ENCODE results near the gene NCOR1.

NCOR1 gene

DNA sequence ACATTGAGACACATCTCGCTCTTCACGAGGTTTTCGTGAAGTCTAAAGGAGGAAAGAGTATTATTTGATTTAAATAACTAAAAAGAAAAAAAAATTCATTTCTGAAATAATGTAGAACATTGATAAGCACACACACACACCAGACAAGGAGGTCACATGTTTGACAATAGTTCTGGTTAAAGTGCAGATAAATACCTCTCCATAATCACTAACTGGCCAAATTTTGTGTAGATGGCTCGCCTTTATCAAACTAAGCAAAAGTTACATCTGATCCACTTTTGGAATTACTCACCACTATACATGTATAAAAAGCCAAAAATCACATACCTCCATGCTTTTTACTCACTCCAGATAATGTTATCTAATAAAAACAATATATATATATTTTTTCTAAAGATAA, 106.5 kb downstream of the NCOR1 start:
- Histone ChIP-seq H3K36me3 (replicated peaks in 1 of 2; ENCODE audit: control insufficient read depth in 2 of 2, insufficient read depth in 2 of 2, low read length in 2 of 2) (peaks cover 2 to 75% of the 10 kb centered on the region in 2 donors), H3K14ac (ENCODE audit: low read length) (no peak overlapping the region), H3K9ac (ENCODE audit: low read depth, low read length, poor library complexity) (no peak overlapping the region)

GRCh38 chr17:16108386-16108785, 106.9 kb downstream of the NCOR1 start:
- WGBS, 2 donors (ENCODE audit: extremely low coverage in 2 of 2, insufficient read length in 2 of 2, insufficient replicate concordance in 1 of 2) = no CpG with 5 or more reads among the region's 1 CpG
- Histone ChIP-seq H3K4me1 (ENCODE audit: control insufficient read depth in 2 of 2, insufficient read depth in 1 of 2, low read depth in 1 of 2, low read length in 2 of 2) (no peaks in the 10 kb centered on the region), H3K4me2 (ENCODE audit: insufficient read depth, low read length, poor library complexity, severe bottlenecking) (no peak overlapping the region), H3K36me3 (replicated peaks in 1 of 2; ENCODE audit: control insufficient read depth in 2 of 2, insufficient read depth in 2 of 2, low read length in 2 of 2) (peaks cover 3 to 76% of the 10 kb centered on the region in 2 donors), H3K4ac (ENCODE audit: low read length) (no peak overlapping the region), H2BK5ac (ENCODE audit: low read length) (no peak overlapping the region), H2BK15ac (ENCODE audit: low read length) (no peak overlapping the region), H3K4me3 (ENCODE audit: low read length in 2 of 2) (no peak overlapping the region), H2AK5ac (ENCODE audit: low read depth, low read length) (no peak overlapping the region), H2BK120ac (ENCODE audit: low read depth, low read length) (no peak overlapping the region), H2BK12ac (ENCODE audit: low read length) (no peak overlapping the region), H3K79me1 (ENCODE audit: low read depth, low read length) (peaks cover 2% of the 10 kb centered on the region), H3K27me3 (ENCODE audit: control insufficient read depth in 3 of 3, insufficient read depth in 3 of 3, low read depth in 1 of 3, low read length in 3 of 3) (no peaks in the 10 kb centered on the region), H4K91ac (ENCODE audit: low read depth, low read length, poor library complexity) (no peak overlapping the region), H3K18ac (ENCODE audit: low read length) (no peak overlapping the region), H3K9ac (ENCODE audit: low read depth, low read length, poor library complexity) (no peak overlapping the region), H3K9me3 (replicated peaks in 1 of 2; ENCODE audit: control insufficient read depth in 2 of 2, insufficient read depth in 1 of 2, low read depth in 1 of 2, low read length in 2 of 2) (no peaks in the 10 kb centered on the region), H3K23ac (ENCODE audit: low read depth, low read length, poor library complexity) (no peak overlapping the region), H2AFZ (ENCODE audit: low read length) (no peak overlapping the region), H3K27ac (replicated peaks; ENCODE audit: low read length) (no peak overlapping the region), H4K8ac (ENCODE audit: low read depth, low read length) (no peak overlapping the region), H3K14ac (ENCODE audit: low read length) (no peak overlapping the region)
- no peak for DNase-seq (ENCODE audit: low spot score)

More for the DNA sequence above, 106.5 kb downstream of the NCOR1 start:
- H3K18ac ChIP-seq (ENCODE audit: low read length) = no peak overlapping the region
- no peak overlapping the region for H3K23ac ChIP-seq (ENCODE audit: low read depth, low read length, poor library complexity)
- no peak overlapping the region for H2AFZ ChIP-seq (ENCODE audit: low read length)
- H3K4ac ChIP-seq (ENCODE audit: low read length) = no peak overlapping the region
- WGBS, 2 donors (ENCODE audit: extremely low coverage in 2 of 2, insufficient read length in 2 of 2, insufficient replicate concordance in 1 of 2) = no CpG with 5 or more reads among the region's 4 CpGs
- no peak overlapping the region for H3K4me3 ChIP-seq (ENCODE audit: low read length in 2 of 2)
- H3K4me1 ChIP-seq (ENCODE audit: control insufficient read depth in 2 of 2, insufficient read depth in 1 of 2, low read depth in 1 of 2, low read length in 2 of 2) = no peaks in the 10 kb centered on the region
- H4K8ac ChIP-seq (ENCODE audit: low read depth, low read length) = no peak overlapping the region
- H3K79me1 ChIP-seq (ENCODE audit: low read depth, low read length) = peaks cover 2% of the 10 kb centered on the region
- no peak overlapping the region for H3K27ac ChIP-seq (replicated peaks; ENCODE audit: low read length)
- no peaks in the 10 kb centered on the region for H3K27me3 ChIP-seq (ENCODE audit: control insufficient read depth in 3 of 3, insufficient read depth in 3 of 3, low read depth in 1 of 3, low read length in 3 of 3)
- H2BK15ac ChIP-seq (ENCODE audit: low read length) = no peak overlapping the region
- no peak overlapping the region for H2BK12ac ChIP-seq (ENCODE audit: low read length)
- DNase-seq (ENCODE audit: low spot score) = no peak
- no peak overlapping the region for H4K91ac ChIP-seq (ENCODE audit: low read depth, low read length, poor library complexity)
- no peak overlapping the region for H2BK5ac ChIP-seq (ENCODE audit: low read length)
- no peaks in the 10 kb centered on the region for H3K9me3 ChIP-seq (replicated peaks in 1 of 2; ENCODE audit: control insufficient read depth in 2 of 2, insufficient read depth in 1 of 2, low read depth in 1 of 2, low read length in 2 of 2)
- no peak overlapping the region for H3K4me2 ChIP-seq (ENCODE audit: insufficient read depth, low read length, poor library complexity, severe bottlenecking)
- H2BK120ac ChIP-seq (ENCODE audit: low read depth, low read length) = no peak overlapping the region
- H2AK5ac ChIP-seq (ENCODE audit: low read depth, low read length) = no peak overlapping the region

- H2BK5ac ChIP-seq (ENCODE audit: low read length) = no peak overlapping the region
- H3K4me1 ChIP-seq (ENCODE audit: control insufficient read depth in 2 of 2, insufficient read depth in 1 of 2, low read depth in 1 of 2, low read length in 2 of 2) = no peaks in the 10 kb centered on the region
- no peaks in the 10 kb centered on the region for H3K27me3 ChIP-seq (ENCODE audit: control insufficient read depth in 3 of 3, insufficient read depth in 3 of 3, low read depth in 1 of 3, low read length in 3 of 3)
- H4K91ac ChIP-seq (ENCODE audit: low read depth, low read length, poor library complexity) = no peak overlapping the region
- H3K4me3 ChIP-seq (ENCODE audit: low read length in 2 of 2) = no peak overlapping the region
- H3K36me3 ChIP-seq (replicated peaks in 1 of 2; ENCODE audit: control insufficient read depth in 2 of 2, insufficient read depth in 2 of 2, low read length in 2 of 2) = peaks cover 4 to 80% of the 10 kb centered on the region in 2 donors
- no peaks in the 10 kb centered on the region for H3K9me3 ChIP-seq (replicated peaks in 1 of 2; ENCODE audit: control insufficient read depth in 2 of 2, insufficient read depth in 1 of 2, low read depth in 1 of 2, low read length in 2 of 2)
- no peak overlapping the region for H3K4me2 ChIP-seq (ENCODE audit: insufficient read depth, low read length, poor library complexity, severe bottlenecking)
- no peak overlapping the region for H3K4ac ChIP-seq (ENCODE audit: low read length)
- H3K9ac ChIP-seq (ENCODE audit: low read depth, low read length, poor library complexity) = no peak overlapping the region
- no CpG with 5 or more reads among the region's 8 CpGs for whole genome bisulfite sequencing, 2 donors (ENCODE audit: extremely low coverage in 2 of 2, insufficient read length in 2 of 2, insufficient replicate concordance in 1 of 2)
- no peak for DNase-seq (ENCODE audit: low spot score)
- no peak overlapping the region for H2AFZ ChIP-seq (ENCODE audit: low read length)
- no peak overlapping the region for H3K23ac ChIP-seq (ENCODE audit: low read depth, low read length, poor library complexity)
- no peak overlapping the region for H3K14ac ChIP-seq (ENCODE audit: low read length)
- no peak overlapping the region for H4K8ac ChIP-seq (ENCODE audit: low read depth, low read length)
- no peak overlapping the region for H3K18ac ChIP-seq (ENCODE audit: low read length)
- H2BK15ac ChIP-seq (ENCODE audit: low read length) = no peak overlapping the region
- H2AK5ac ChIP-seq (ENCODE audit: low read depth, low read length) = no peak overlapping the region
- H2BK120ac ChIP-seq (ENCODE audit: low read depth, low read length) = no peak overlapping the region
- H3K27ac ChIP-seq (replicated peaks; ENCODE audit: low read length) = no peak overlapping the region
- H2BK12ac ChIP-seq (ENCODE audit: low read length) = no peak overlapping the region
- H3K79me1 ChIP-seq (ENCODE audit: low read depth, low read length) = peaks cover 2% of the 10 kb centered on the region
Measured at GRCh38 chr17:16107165-16107770, 108.1 kb downstream of the NCOR1 start.

DNA sequence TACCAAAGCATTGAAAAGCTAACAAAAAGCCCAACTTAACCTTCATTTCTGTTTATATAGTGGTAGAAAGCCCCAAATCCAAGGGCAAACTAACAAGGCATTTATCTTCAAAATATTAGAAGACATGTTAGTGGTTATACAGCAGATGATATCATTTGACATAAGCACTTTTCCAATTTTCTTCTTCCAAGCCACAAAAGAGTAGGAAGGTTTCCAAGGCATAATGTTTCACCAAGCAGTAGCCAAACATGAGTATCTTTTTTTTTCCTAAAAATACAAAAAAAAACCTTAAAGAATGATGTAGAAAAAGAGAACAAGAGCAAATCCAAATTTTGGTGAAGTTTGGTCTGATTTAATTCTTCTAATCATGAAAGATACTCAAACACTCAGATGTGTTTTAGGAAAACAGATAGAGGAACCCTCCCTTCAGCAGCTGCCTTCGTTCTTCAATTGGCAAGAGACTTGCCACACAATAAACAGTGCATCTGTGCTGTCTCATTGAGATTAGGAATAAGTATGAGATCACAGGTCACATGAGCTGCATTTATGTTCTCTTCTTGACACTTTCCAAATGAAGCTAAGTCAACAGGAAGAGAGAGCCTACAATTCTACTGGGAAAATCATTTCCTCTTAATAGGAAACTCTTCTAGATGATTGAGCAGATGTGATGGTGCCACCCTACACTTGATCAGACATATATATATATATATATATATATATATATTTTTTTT, 109.0 kb downstream of the NCOR1 start:
- Histone ChIP-seq H2AFZ (ENCODE audit: low read length) (no peak overlapping the region), H2BK120ac (ENCODE audit: low read depth, low read length) (no peak overlapping the region), H3K18ac (ENCODE audit: low read length) (no peak overlapping the region), H4K8ac (ENCODE audit: low read depth, low read length) (no peak overlapping the region), H2BK12ac (ENCODE audit: low read length) (no peak overlapping the region), H3K79me1 (ENCODE audit: low read depth, low read length) (peaks cover 2% of the 10 kb centered on the region), H3K36me3 (replicated peaks in 1 of 2; ENCODE audit: control insufficient read depth in 2 of 2, insufficient read depth in 2 of 2, low read length in 2 of 2) (peaks cover 6 to 89% of the 10 kb centered on the region in 2 donors), H3K9me3 (replicated peaks in 1 of 2; ENCODE audit: control insufficient read depth in 2 of 2, insufficient read depth in 1 of 2, low read depth in 1 of 2, low read length in 2 of 2) (peaks cover 0 to under 1% of the 10 kb centered on the region in 2 donors), H2BK15ac (ENCODE audit: low read length) (no peak overlapping the region), H3K4me1 (ENCODE audit: control insufficient read depth in 2 of 2, insufficient read depth in 1 of 2, low read depth in 1 of 2, low read length in 2 of 2) (no peaks in the 10 kb centered on the region), H3K4me2 (ENCODE audit: insufficient read depth, low read length, poor library complexity, severe bottlenecking) (no peak overlapping the region), H3K27ac (replicated peaks; ENCODE audit: low read length) (no peak overlapping the region), H3K23ac (ENCODE audit: low read depth, low read length, poor library complexity) (no peak overlapping the region), H4K91ac (ENCODE audit: low read depth, low read length, poor library complexity) (no peak overlapping the region), H2AK5ac (ENCODE audit: low read depth, low read length) (no peak overlapping the region), H3K4me3 (ENCODE audit: low read length in 2 of 2) (no peak overlapping the region), H3K27me3 (ENCODE audit: control insufficient read depth in 3 of 3, insufficient read depth in 3 of 3, low read depth in 1 of 3, low read length in 3 of 3) (no peaks in the 10 kb centered on the region), H3K14ac (ENCODE audit: low read length) (no peak overlapping the region), H3K9ac (ENCODE audit: low read depth, low read length, poor library complexity) (no peak overlapping the region), H2BK5ac (ENCODE audit: low read length) (no peak overlapping the region), H3K4ac (ENCODE audit: low read length) (no peak overlapping the region)
- no CpG with 5 or more reads among the region's 1 CpG for WGBS, 2 donors (ENCODE audit: extremely low coverage in 2 of 2, insufficient read length in 2 of 2, insufficient replicate concordance in 1 of 2)
- no peak for DNase-seq (ENCODE audit: low spot score)
